T-helper 22 cell (primary cell): ENCODE data around the gene RPS2.

Source experiments
- DNase-seq: peaks from one replicate; pipeline ENCODE4 v3.0.0-alpha.2; 2020; ENCODE audit warnings: low read depth

The RPS2 gene

DNA sequence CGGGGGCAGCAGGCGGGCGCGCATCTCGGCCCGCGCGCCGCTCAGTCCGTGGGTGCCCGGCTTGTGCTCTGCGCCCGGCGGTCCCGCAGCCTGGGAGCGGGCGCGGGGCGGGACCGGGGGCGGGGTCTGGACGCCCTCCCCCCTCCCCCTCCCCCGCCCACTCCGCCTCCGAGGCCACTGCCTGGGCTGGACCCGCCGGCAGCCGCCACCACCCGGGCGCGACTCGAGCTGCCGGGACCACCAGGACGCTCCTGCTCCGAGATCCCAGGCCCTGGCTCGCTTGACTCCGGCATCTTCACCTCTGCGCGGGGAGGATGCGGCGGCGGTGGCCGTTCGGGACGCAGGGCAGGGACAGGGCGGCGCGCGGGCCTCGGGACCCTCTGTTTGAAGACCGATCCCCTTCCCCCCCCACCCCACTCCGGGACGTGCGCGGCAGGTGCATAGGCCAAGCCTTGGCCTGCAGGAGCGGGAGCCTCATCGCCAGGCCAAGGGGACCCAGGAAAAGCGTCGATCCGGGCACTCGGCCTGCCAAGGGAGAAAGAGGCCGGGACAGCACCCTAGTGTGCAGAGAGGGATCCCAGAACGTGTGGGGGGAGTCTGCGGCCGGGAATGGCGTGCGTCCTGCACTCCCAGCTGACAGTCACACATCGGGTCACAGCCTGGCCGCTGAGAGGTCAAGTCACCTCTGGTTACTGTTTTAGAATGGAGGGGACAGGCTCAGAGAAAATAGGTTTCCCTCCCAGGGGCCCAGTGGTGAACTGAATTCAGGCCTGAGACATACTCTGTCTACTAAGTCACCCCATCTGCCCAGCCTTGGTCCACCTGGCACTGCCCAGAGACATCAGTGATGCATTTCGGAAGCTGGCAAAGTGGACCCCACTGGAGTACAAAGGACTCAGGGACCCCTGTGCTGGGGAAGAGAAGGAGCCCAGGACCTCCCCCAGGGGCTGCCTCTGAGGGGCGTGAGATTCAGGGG lies 46.0 kb downstream of the RPS2 start, which contains the start of gene HS3ST6:
HS3ST6 (minus strand) TSS at position 65 of the 976 bp plus-strand sequence. CDS start 92 bp downstream, outside the sequence.
- DNase-seq, result no peak

DNA sequence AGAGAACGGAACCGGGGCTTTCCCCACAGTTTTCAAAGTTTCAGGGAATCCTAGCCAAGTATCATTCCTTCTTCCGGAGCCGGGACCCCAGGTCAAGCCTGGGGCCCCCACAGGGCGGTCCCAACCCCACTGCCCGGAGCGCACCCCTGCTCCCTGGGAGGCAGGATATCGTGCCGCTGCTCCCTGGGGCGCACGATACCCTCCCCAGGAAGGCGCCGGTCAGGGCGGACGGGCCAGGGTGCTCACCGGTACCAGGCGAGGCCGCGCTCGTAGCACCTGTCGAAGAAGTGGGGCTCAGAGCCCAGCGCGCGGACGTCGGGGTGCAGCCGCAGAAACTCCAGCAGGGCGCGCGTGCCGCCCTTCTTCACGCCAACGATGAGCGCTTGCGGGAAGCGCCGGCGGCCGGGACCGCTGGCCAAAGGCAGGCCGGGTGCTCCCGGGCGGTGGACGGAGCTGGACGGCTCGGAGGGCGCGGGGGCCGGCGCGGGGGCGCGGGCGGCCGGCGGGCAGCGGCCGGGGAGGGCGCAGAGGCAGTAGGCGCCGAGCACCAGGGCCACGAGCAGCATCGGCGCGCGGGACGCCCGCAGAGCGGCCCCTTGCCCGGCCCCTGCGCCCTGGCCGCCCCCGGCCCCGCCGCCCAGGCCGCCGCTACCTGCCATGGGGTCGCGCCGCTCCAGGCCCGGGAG lies 46.8 kb downstream of the RPS2 start:
- no peak for DNase-seq

DNA sequence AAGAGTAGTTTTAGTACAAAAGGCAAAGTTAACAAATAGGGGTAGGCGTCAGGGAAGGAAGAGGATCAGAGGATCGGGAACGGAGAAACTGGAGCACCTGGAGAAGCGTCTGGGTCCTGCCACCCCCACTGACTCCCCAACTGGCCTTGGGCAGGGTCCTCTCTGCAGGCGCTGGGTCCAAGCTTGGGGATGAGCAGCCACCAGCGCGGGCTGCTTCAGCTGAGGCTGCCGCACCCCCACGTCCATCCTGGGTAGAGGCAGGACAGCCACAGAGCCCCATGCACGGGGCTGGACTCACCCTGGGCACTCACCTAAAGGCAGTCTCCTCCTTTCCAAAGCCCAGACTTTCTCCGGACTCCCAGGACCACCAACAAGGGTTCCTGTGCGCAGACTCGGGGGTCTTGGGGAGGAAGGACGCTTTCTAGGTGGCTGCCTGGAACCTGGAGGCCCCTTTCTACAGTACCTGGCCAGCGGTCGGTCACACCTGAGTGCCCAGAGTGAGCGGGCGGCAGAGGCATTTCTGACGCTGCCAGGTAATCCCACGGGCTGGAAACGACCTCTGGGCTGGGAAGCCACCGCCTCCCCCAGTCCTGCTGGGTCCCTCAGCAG lies 47.5 kb downstream of the RPS2 start:
- no peak for DNase-seq

DNA sequence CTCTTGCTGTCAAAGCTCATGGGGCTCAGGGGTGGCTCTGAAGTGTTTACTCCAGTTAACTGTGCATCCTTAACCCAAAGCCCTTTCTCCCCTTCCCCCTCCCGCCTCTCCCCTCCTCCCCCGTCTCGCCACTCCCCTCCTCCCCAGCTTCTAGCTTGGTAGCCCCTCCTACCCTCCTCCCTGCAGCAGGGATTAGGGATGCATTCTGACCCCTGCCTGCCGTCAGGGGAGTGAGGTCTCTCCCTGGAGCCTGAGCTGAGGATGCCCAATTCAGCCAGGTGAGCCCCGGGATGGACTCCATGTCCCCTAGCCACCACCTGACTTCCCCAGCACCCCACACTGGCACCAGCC lies 48.0 kb downstream of the RPS2 start:
- no peak for DNase-seq

DNA sequence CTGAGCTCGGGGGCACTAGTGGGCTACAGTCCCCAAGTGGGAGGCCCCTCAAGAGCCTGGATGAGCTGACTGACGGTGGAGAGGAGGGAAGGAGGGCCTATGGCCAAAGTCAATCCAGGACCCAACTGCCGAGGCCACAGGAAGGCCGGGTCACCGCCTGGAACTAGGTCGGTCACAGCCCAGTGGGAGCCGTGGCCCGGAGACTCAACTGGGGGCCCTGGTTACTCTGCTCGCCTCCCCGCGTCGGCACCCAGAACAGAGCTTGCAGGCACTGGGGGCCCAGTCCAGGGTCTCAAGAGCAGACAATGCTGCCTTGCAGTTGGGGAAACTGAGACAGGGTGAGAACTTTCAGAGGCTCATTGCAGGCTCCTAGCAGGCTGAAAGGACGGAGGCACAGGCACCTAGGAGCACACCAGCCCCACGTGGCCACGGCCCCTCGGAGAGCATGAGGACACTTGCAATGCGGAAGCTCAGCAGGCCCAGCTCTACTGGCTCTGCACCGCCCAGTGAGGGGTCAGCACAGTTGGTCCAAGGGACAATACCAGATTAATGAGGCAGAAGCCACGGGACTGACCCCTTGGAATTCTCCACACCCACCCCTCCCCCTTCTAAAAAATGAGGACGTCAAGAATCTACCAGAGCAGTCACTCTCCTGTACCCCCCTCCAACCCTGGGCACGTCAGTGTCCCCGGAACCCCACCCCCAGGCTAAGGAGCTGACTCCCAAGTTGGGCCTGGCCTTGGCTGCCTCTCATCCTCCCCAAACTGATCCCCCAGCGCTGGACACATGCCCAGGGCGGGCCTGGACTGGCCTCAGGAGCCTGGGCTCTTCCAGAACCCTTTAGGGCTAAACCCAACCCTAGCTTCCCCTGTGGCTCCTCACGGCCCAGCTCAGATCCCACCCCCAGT lies 48.6 kb downstream of the RPS2 start:
- DNase-seq, result no peak

DNA sequence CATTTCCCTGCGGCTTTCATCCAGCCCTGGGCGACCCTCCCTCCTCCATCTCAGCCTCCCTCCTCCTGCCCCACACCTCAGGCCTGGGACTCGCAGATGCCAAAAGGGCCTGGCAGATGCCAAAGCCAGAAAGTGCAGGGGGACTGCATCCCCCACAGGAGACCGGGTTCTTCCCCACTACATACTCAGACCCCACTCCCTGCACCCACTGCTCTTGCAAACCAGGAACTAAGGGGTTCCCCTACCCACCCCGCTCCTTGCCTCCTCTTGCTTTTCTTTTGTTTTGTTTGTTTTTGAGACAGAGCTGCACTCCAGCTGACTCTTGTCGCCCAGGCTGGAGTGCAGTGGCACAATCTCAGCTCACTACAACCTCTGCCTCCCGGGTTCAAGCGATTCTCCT lies 49.6 kb downstream of the RPS2 start:
- DNase-seq, result no peak

DNA sequence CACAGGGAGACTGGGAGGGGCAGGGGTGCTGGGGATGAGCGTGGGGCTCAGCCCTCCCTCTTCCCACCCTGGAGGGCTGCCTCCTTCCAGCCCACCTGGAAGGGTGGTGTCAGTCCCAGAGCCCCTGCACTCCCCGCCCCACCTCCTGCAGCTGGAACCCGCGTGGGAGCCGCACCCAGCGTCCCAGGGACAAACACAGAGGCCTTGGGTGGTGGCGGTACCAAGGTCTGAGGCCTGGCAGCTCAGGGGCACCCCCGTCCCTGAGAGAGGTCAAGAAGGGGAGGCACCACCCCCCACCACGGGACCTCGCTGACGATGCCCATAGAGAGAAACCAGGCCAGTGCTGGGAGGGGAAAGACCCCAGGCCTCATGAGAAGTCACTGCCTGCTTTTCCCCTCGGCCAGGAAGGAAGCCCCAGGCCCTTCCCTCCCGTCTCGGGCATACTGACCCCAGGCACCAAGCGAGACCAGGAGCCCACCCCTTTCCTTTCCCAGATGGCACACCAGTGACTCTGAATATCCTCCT lies 50.5 kb downstream of the RPS2 start:
- DNase-seq, result no peak

DNA sequence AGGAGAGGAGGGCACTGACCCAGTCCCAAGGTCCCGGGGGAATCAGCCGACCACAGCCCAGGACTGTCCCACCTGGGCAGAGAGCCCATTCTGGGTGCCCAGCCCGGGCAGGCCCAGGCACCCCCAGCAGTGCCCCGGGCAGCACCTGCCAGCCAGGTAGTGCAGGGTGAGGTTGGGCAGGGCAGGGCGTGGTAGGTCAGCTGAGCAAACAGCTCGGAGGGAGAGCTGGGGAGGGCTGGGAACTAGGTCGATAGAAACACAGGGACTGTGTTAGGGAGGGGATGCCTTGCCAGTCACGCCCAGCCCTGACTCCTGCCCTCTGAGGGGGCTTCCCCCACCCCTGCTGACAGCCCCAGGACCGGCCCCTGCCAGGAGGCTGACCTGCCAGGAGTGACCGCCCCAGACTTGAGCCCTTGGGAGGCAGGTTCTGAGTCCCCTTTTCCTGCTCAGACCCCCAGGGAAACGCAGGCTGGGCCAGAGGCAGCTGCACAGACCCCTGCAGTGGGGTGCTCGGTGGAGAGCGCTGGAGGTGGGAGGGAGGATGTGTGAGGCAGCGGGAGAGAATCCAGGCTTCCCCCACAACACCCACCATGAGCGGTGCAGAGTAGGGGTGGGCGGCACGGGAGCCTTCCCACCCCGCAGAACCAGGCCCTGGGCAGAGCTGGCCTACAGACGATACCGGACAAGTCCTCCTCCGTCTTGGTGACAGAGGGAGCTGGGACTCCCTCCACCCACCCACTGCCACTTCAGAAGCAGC lies 51.1 kb downstream of the RPS2 start:
- DNase-seq, result no peak

DNA sequence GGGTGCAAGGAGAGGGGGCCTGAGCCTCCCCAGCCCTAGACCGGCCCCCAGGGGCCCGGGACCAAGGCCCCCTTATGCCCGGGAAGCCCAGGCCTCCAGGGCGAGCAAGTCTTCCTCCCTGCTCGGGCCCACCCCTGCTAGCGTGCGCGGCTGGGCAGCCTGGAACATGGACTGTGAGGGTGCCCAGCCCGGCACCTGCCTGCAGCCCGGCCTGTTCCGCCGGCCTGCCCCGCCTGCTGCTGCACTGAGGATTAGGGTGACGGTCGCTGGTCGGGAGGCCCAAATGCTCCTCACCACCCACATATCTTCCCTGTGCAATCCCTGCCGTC lies 52.4 kb downstream of the RPS2 start:
- DNase-seq, result no peak
